Adrenal gland (tissue), 5 donors: ENCODE measurements around the gene ASAP2.

Experiments used
- CTCF ChIP-seq, 6 experiments: fragments of 450-650 bp in 4 of 6; fragments of 200-600 bp in 2 of 6; sonication (generic) in 1 of 6; IDR thresholded peaks; 1 replicate in 5 of 6; 2 replicates in 1 of 6; pipeline versions ENCODE4 v1.5.1 to v1.8.0; 2016 to 2021; ENCODE audit warnings: antibody characterized with exemption in 6 of 6, mild to moderate bottlenecking in 2 of 6, moderate library complexity in 1 of 6
- POLR2A ChIP-seq, 2 donors: fragments of 450-650 bp; IDR thresholded peaks; one replicate each; pipeline ENCODE4 v1.6.1; 2017; ENCODE audit warnings: antibody characterized with exemption in 2 of 2, mild to moderate bottlenecking in 2 of 2, moderate library complexity in 1 of 2
- donor health status: DM: no; HTN: no; CAD: no.

GRCh38 chr2:9169349-9170107, 37.1 kb upstream of the ASAP2 start:
- TF ChIP-seq POLR2A (IDR thresholded peaks at IDR 0.05) (no peak), CTCF (IDR thresholded peaks at IDR 0.05) (no peak)
